Loucy (cell line): Measurements from ENCODE around the gene C5orf34.

Source experiments
- H2AFZ ChIP-seq: fragments of 200-600 bp; sonication (generic); 2 replicates; pipeline ENCODE4 v1.6.0; 2016; ENCODE audit warnings: antibody characterized with exemption, mild to moderate bottlenecking, low read length, moderate library complexity
- H3F3A ChIP-seq: fragments of 200-600 bp; 2 replicates; pipeline ENCODE4 v1.6.0; 2016; ENCODE audit warnings: antibody characterized with exemption, low read depth, mild to moderate bottlenecking
- H3K27me3 ChIP-seq: fragments of 200-600 bp; sonication (generic); 2 replicates; pipeline ENCODE4 v1.6.1; 2014; ENCODE audit warnings: low read length, mild to moderate bottlenecking; ENCODE audit not compliant: insufficient read depth, poor library complexity, severe bottlenecking
- H3K36me3 ChIP-seq: fragments of 200-600 bp; sonication (generic); 2 replicates; pipeline ENCODE4 v1.6.1; 2016; ENCODE audit warnings: low read length; ENCODE audit not compliant: insufficient read depth
- H3K4me1 ChIP-seq: fragments of 200-600 bp; sonication (generic); 2 replicates; pipeline ENCODE4 v1.5.1; 2014; ENCODE audit warnings: low read length, mild to moderate bottlenecking; ENCODE audit not compliant: insufficient read depth, poor library complexity, severe bottlenecking
- H3K4me2 ChIP-seq: fragments of 200-600 bp; sonication (generic); 2 replicates; pipeline ENCODE4 v1.6.0; 2014; ENCODE audit warnings: antibody characterized with exemption, low read length, low read depth, mild to moderate bottlenecking; ENCODE audit not compliant: poor library complexity, severe bottlenecking
- H3K4me3 ChIP-seq: fragments of 200-600 bp; sonication (generic); 2 replicates; pipeline ENCODE4 v1.5.1; 2014; ENCODE audit warnings: low read length, mild to moderate bottlenecking, mixed read lengths; ENCODE audit not compliant: poor library complexity, severe bottlenecking
- H3K79me2 ChIP-seq: fragments of 200-600 bp; sonication (generic); 2 replicates; pipeline ENCODE4 v1.6.1; 2014; ENCODE audit warnings: low read length; ENCODE audit not compliant: insufficient read depth
- H3K9ac ChIP-seq: fragments of 200-600 bp; sonication (generic); 2 replicates; pipeline ENCODE4 v1.6.0; 2014; ENCODE audit warnings: mild to moderate bottlenecking, low read depth, low read length, moderate library complexity; ENCODE audit not compliant: poor library complexity, severe bottlenecking
- H3K9me2 ChIP-seq: fragments of 200-600 bp; sonication (generic); replicated peaks from 2 replicates; pipeline ENCODE4 v1.6.1; 2016; ENCODE audit warnings: low read depth, low read length, mixed read lengths
- H3K9me3 ChIP-seq: fragments of 200-600 bp; sonication (generic); 2 replicates; pipeline ENCODE4 v1.6.1; 2014; ENCODE audit warnings: mild to moderate bottlenecking, antibody characterized with exemption, low read length, low read depth; ENCODE audit not compliant: insufficient read depth
- H4K20me1 ChIP-seq: fragments of 200-600 bp; sonication (generic); 2 replicates; pipeline ENCODE4 v1.6.0; 2014; ENCODE audit warnings: antibody characterized with exemption, low read length, mild to moderate bottlenecking; ENCODE audit not compliant: insufficient read depth, poor library complexity, severe bottlenecking
- CTCF ChIP-seq: fragments of 200-600 bp; sonication (generic); conservative IDR thresholded peaks from 2 replicates; pipeline ENCODE4 v1.5.1; 2014; ENCODE audit warnings: mild to moderate bottlenecking, antibody characterized with exemption, low read length
- EZH2phosphoT487 ChIP-seq: fragments of 200-600 bp; IDR thresholded peaks from 2 replicates; pipeline ENCODE4 v1.6.1; 2018; ENCODE audit warnings: antibody characterized with exemption, mild to moderate bottlenecking, moderate library complexity, borderline replicate concordance

The C5orf34 gene

GRCh38 chr5:43543434-43543833 is 28.5 kb upstream of the C5orf34 start:
- no peak overlapping the region for H3K9ac ChIP-seq
- H3K4me3 ChIP-seq, result no peak overlapping the region
- H4K20me1 ChIP-seq, result peaks cover 56% of the 10 kb centered on the region
- no peaks in the 10 kb centered on the region for H3K27me3 ChIP-seq
- H2AFZ ChIP-seq, result no peak overlapping the region
- no peaks in the 10 kb centered on the region for H3K9me3 ChIP-seq
- no peak overlapping the region for H3K4me2 ChIP-seq
- no peaks in the 10 kb centered on the region for H3K4me1 ChIP-seq
- no peaks in the 10 kb centered on the region for H3K9me2 ChIP-seq
- H3K79me2 ChIP-seq, result peaks cover 66% of the 10 kb centered on the region
- peaks cover 97% of the 10 kb centered on the region for H3K36me3 ChIP-seq
- H3F3A ChIP-seq, result no peaks in the 10 kb centered on the region
- no peak for TF ChIP-seq CTCF
- TF ChIP-seq EZH2phosphoT487, result no peak

GRCh38 chr5:43540746-43541145 is 25.8 kb upstream of the C5orf34 start:
- no peak overlapping the region for H3K9ac ChIP-seq
- no peak overlapping the region for H2AFZ ChIP-seq
- H4K20me1 ChIP-seq, result peaks cover 40% of the 10 kb centered on the region
- H3K4me2 ChIP-seq, result no peak overlapping the region
- H3K9me3 ChIP-seq, result no peaks in the 10 kb centered on the region
- no peaks in the 10 kb centered on the region for H3F3A ChIP-seq
- H3K79me2 ChIP-seq, result peaks cover 40% of the 10 kb centered on the region
- no peaks in the 10 kb centered on the region for H3K4me1 ChIP-seq
- no peaks in the 10 kb centered on the region for H3K9me2 ChIP-seq
- H3K4me3 ChIP-seq, result no peak overlapping the region
- H3K27me3 ChIP-seq, result no peaks in the 10 kb centered on the region
- TF ChIP-seq CTCF (no peak), EZH2phosphoT487 (no peak)
- peaks cover 97% of the 10 kb centered on the region for H3K36me3 ChIP-seq

GRCh38 chr5:43536972-43537371 is 22.0 kb upstream of the C5orf34 start:
- Histone ChIP-seq H2AFZ (no peak overlapping the region), H4K20me1 (peaks cover 32% of the 10 kb centered on the region), H3K27me3 (no peaks in the 10 kb centered on the region), H3K4me2 (no peak overlapping the region), H3K9me2 (no peaks in the 10 kb centered on the region), H3F3A (no peaks in the 10 kb centered on the region), H3K9me3 (no peaks in the 10 kb centered on the region), H3K9ac (no peak overlapping the region), H3K4me3 (no peak overlapping the region), H3K79me2 (peaks cover 20% of the 10 kb centered on the region), H3K36me3 (peaks cover 98% of the 10 kb centered on the region), H3K4me1 (no peaks in the 10 kb centered on the region)
- TF ChIP-seq CTCF (no peak), EZH2phosphoT487 (no peak)
